ENCODE measurements around the gene TEX10. TPM values are rescaled to one million over a fixed set of nuclear protein-coding genes. Genes with fewer than 3 reads are reported as not detected.
A peak's percentile ranks its signal among the peaks of the same experiment; 100 is the strongest.

The TEX10 gene
- total RNA-seq, 1 experiment from 2014 or later, result 25.7 TPM

DNA sequence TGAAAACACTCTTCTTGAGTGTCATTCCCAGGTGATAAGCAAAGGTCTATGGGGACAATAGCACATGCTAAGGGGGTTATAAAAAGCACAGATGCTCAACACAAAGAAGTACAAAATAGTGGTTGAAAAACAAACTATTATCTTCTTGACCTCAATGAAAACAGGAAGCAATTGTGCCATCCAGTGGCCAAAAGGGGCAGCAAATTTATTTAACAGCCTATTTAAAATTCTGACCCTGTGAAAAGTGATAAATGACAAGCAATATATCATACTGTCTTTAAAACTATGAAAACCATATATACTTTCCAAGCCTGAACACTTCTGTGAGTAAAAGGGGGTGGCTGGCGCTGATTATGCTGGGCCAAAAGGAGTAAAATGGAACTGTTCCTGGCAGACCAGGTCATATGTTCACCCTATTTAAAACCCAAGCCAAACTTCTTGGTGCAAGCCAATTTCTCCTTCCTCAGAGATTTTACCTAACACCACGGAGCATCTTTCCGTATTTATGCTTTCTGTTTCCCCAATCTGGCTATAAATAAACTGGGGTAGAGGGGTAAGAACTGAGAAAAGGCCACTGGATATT is 29.7 kb downstream of the TEX10 start:
- H3K27ac ChIP-seq, result no peak overlapping the region
- H3K9me3 ChIP-seq (replicated peaks), result no peaks in the 10 kb centered on the region
- no peak overlapping the region for H3K4me3 ChIP-seq
- H3K4me1 ChIP-seq (replicated peaks), result no peaks in the 10 kb centered on the region
- peaks cover 47% of the 10 kb centered on the region for H3K36me3 ChIP-seq
- H3K27me3 ChIP-seq (replicated peaks), result no peaks in the 10 kb centered on the region
- peak; percentile 25 to 40 for DNase-seq (ENCODE audit: low read depth in 1 of 2, low spot score in 2 of 2)

DNA sequence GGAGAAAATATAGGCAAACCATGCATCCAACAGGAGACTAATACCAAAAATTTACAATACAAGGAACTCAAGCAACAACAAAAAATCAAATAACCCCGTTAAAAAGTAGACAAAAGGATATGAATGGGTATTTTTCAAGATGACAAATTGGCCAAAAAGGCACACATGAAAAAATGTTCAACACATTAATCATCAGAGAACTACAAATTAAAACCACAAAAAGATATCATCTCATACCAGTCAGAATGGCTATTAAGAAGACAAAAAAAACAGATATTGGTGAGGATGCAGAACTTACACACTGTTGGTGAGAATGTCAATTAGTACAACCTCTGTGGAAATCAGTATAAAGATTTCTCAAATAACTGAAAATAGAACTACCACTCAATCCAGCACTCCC is 35.0 kb downstream of the TEX10 start:
- peaks cover 46% of the 10 kb centered on the region for H3K36me3 ChIP-seq
- no peak for DNase-seq (ENCODE audit: low read depth in 1 of 2, low spot score in 2 of 2)
- no peaks in the 10 kb centered on the region for H3K9me3 ChIP-seq (replicated peaks)
- H3K4me3 ChIP-seq, result no peak overlapping the region
- H3K27me3 ChIP-seq (replicated peaks), result no peaks in the 10 kb centered on the region
- no peaks in the 10 kb centered on the region for H3K4me1 ChIP-seq (replicated peaks)
- no peak overlapping the region for H3K27ac ChIP-seq

DNA sequence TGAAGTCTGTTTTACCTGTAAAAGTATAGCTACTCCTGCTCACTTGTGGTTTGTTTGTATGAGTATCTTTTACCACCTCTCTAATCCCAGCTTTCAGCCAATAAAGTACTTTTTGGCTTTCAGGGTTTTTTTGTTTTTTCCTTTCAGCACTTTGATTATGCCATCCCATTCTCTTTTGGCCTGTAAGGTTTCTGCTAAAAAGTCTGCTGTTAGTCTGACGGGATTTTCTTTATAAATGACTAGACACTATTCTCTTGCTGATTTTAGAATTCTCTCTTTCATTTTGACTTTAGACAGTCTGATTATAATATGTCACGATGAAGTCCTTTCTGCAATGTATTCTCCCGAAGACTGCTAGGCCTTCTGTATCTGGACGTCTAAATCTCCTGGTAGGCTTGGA is 37.2 kb downstream of the TEX10 start:
- Histone ChIP-seq H3K9me3 (replicated peaks) (no peaks in the 10 kb centered on the region), H3K27me3 (replicated peaks) (no peaks in the 10 kb centered on the region), H3K4me1 (replicated peaks) (no peaks in the 10 kb centered on the region), H3K36me3 (peaks cover 45% of the 10 kb centered on the region), H3K27ac (no peak overlapping the region), H3K4me3 (no peak overlapping the region)
- DNase-seq (ENCODE audit: low read depth in 1 of 2, low spot score in 2 of 2), result no peak

DNA sequence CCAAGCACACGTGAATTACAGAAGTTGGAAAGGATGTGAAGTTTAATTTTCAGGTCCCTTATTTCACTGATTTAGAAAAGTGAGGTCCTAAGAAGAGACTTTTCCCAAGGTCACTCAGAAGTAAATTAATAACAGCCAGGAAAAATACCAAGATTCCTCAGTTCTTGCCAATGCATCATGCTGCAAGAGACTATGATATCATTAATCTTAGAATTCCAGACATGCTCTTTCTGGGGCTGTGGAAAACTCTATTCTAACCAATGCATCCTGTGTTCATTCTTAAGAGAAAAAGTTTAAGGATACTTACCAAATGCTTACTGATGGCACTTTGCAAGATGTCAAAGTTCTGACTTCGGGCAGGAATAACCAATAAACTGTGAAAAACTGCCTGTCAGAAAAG is 42.8 kb downstream of the TEX10 start:
- H3K27ac ChIP-seq, result no peak overlapping the region
- DNase-seq (ENCODE audit: low read depth in 1 of 2, low spot score in 2 of 2), result no peak

DNA sequence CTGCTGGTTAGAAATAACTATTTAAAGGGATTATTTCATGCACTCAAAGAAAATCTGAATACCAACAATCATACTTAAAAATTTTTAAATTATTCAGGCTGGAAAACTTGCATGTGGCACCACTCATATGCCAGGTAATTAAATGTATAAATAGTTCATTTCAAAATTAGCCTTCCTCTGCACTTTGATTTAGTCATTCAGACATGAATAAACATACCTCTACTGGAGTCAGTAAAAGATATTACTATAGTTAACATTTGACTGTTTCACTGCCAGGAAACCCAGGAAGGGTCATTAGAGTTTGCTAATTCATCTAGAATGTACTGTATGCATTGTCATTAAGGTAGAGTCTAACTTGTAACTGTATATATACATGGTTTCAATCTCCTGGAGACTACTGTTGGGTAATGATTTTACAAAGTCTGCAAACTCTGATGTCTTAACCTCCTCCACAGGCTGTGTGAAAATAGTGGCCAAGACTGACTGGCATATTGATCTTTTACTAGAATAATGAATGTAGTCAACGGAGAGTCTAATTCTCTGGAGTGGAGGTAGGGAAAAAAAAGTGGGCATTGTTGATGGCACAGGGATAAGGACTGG is 43.7 kb downstream of the TEX10 start:
- no peak overlapping the region for H3K27ac ChIP-seq
- DNase-seq (ENCODE audit: low read depth in 1 of 2, low spot score in 2 of 2), result no peak

More for the DNA sequence above, 42.8 kb downstream of the TEX10 start:
- Histone ChIP-seq H3K9me3 (replicated peaks) (no peaks in the 10 kb centered on the region), H3K4me1 (replicated peaks) (peaks cover 2% of the 10 kb centered on the region), H3K36me3 (peaks cover 52% of the 10 kb centered on the region), H3K27me3 (replicated peaks) (no peaks in the 10 kb centered on the region), H3K4me3 (no peak overlapping the region)

DNA sequence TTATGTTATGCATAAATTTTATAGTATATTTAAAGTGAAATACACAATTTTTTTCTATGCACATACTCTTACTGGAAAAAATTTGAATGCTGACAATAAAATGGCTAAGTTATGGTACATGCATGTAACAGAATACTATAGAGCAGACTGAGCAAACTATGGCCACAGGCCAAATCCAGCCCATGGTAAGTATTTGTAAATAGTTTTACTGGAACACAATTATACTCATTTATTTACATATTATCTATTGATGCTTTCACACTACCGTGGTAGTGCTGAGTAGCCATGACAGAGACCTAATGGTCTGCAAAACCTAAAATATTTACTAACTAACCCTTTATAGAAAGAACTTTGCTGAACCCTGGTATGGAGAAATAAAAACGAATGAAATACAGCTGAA is 45.7 kb downstream of the TEX10 start:
- no peak overlapping the region for H3K4me3 ChIP-seq

More for the DNA sequence above, 43.7 kb downstream of the TEX10 start:
- no peak overlapping the region for H3K4me3 ChIP-seq
- no peaks in the 10 kb centered on the region for H3K9me3 ChIP-seq (replicated peaks)
- peaks cover 11% of the 10 kb centered on the region for H3K4me1 ChIP-seq (replicated peaks)
- no peaks in the 10 kb centered on the region for H3K27me3 ChIP-seq (replicated peaks)
- H3K36me3 ChIP-seq, result peaks cover 51% of the 10 kb centered on the region

DNA sequence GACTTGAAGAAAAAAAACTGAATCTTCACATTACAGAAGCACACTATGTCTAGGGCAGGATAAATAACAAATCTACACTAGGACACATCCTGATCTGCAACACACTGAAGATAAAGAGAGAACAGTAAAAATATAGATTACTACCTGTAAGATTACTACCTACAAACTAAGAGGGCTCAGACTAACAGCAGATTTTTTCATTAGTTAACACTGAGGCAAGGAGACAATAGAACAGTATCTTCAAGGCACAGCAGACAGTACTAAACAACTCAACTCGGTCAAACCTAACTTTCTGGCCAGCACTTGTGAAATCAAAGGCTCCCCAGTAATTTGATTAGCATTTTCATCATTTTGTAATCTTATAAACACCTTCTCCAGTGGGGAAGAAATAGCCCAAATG is 46.5 kb downstream of the TEX10 start:
- Histone ChIP-seq H3K4me1 (replicated peaks) (peaks cover 25% of the 10 kb centered on the region), H3K27ac (no peak overlapping the region), H3K9me3 (replicated peaks) (no peaks in the 10 kb centered on the region), H3K27me3 (replicated peaks) (no peaks in the 10 kb centered on the region), H3K36me3 (peaks cover 67% of the 10 kb centered on the region), H3K4me3 (no peak overlapping the region)
- no peak for DNase-seq (ENCODE audit: low read depth in 1 of 2, low spot score in 2 of 2)

More for the DNA sequence above, 45.7 kb downstream of the TEX10 start:
- no peaks in the 10 kb centered on the region for H3K27me3 ChIP-seq (replicated peaks)
- no peaks in the 10 kb centered on the region for H3K9me3 ChIP-seq (replicated peaks)
- peaks cover 62% of the 10 kb centered on the region for H3K36me3 ChIP-seq
- DNase-seq (ENCODE audit: low read depth in 1 of 2, low spot score in 2 of 2), result no peak
- peaks cover 25% of the 10 kb centered on the region for H3K4me1 ChIP-seq (replicated peaks)
- no peak overlapping the region for H3K27ac ChIP-seq

DNA sequence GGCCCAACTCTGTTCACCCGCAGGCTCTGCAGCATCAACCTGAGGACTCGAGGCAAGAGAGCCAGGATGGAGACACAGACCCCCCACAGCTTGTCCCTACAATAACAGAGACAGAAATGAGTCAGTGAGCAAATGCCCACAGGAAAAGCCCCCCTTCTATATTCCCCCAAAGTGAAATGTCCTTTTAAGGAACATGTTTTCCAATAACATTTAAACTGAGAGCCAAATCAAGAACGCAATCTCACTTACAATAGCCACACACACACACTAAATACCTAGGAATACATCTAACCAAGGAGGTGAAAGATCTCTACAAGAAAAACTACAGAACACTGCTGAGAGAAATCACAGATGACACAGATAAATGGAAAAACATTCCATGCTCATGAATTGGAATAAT is 49.0 kb downstream of the TEX10 start:
- DNase-seq (ENCODE audit: low read depth in 1 of 2, low spot score in 2 of 2), result peak; percentile 48 to 54
- Histone ChIP-seq H3K36me3 (peaks cover 69% of the 10 kb centered on the region), H3K4me3 (no peak overlapping the region), H3K27ac (peak overlapping the region; percentile 5; the same call in 1 of the 2 replicates), H3K27me3 (replicated peaks) (no peaks in the 10 kb centered on the region), H3K9me3 (replicated peaks) (no peaks in the 10 kb centered on the region), H3K4me1 (replicated peaks) (peaks cover 29% of the 10 kb centered on the region)

DNA sequence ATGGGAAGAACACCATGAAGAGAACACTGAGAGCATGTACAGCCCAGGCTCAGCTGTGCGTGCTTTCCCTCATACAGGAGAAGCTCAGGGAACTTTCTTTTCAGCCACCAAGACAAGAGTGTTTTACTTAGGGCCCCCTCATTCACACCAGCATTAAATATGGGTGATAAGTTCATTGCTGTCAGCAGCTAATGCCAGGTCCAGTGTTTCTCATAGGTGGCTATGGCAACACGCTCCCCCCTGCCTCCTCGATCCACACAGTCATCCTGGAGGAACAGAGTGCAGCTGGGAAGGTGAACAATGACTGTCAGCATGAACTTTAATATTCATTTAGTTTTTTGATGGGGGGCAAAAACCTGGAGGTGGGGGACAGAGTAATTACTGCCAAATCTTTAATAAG is 54.4 kb downstream of the TEX10 start:
- Histone ChIP-seq H3K27me3 (replicated peaks) (no peaks in the 10 kb centered on the region), H3K4me3 (no peak overlapping the region), H3K4me1 (replicated peaks) (peaks cover 10% of the 10 kb centered on the region), H3K27ac (no peak overlapping the region), H3K9me3 (replicated peaks) (no peaks in the 10 kb centered on the region), H3K36me3 (peaks cover 72% of the 10 kb centered on the region)
- no peak for DNase-seq (ENCODE audit: low read depth in 1 of 2, low spot score in 2 of 2)

DNA sequence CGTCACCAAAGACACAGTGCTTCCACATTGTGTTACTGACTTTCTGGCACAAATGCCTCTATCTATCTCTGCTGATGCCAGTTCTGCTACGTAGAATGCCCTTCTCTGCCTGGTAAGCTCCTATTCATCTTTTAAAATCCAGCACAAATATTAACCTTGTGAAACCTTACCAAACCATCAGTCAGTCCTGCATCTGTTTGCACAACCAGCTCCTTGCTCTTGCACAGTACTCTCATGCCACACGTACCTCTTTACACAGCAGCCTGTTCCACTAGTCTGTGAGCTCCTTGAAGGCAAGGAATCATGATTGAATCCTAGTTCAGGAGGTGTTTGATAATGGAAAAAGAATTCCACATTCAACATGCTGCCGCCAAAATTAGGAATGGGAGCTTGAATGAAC is 56.3 kb downstream of the TEX10 start:
- no peak for DNase-seq (ENCODE audit: low read depth in 1 of 2, low spot score in 2 of 2)
- Histone ChIP-seq H3K4me1 (replicated peaks) (peaks cover 4% of the 10 kb centered on the region; the same call in 1 of the 2 replicates), H3K4me3 (no peak overlapping the region), H3K27me3 (replicated peaks) (no peaks in the 10 kb centered on the region), H3K27ac (no peak overlapping the region), H3K9me3 (replicated peaks) (no peaks in the 10 kb centered on the region), H3K36me3 (peaks cover 54% of the 10 kb centered on the region)

DNA sequence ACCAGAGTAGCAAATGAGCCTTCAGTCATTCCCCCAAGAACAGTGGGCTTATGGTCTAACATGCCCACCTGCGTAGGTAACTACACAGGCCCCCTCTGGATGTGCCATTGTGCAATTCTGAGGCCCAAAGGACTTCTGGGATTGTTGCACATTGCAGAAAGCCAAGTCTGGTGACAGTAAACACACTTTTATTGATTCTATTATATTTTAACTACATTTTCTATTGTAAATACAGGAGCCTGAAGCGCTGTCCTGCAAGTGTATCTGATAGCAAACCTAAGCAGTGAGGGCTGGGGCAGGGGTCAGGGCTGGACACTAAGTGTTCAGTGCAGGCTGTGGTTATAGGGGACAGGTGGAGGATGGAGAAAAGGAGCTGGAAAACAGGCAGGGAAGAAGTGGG is 57.5 kb downstream of the TEX10 start:
- DNase-seq (ENCODE audit: low read depth in 1 of 2, low spot score in 2 of 2), result no peak
- H3K27me3 ChIP-seq (replicated peaks), result no peaks in the 10 kb centered on the region
- no peak overlapping the region for H3K27ac ChIP-seq
- no peak overlapping the region for H3K4me3 ChIP-seq
- H3K4me1 ChIP-seq (replicated peaks), result peaks cover 4% of the 10 kb centered on the region; the same call in 1 of the 2 replicates
- no peaks in the 10 kb centered on the region for H3K9me3 ChIP-seq (replicated peaks)
- H3K36me3 ChIP-seq, result peaks cover 47% of the 10 kb centered on the region

DNA sequence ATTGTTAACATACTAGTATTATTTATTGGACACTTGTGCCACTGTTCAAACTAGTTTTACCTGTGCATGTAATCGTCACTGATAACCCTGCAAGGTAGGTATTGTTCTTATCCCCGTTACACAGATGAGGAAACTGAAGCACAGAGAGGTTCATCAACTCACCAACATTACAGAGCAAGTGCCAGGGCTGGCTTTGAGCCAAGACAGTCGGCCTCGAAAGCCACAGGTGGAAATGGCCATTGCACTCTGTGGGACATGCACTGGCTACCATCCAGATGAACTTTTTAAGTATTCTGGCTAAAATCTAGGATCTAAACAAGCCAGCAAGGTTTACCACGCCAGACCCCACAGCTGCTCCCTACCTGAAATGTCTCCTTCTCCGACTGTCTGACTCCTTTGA is 57.9 kb downstream of the TEX10 start:
- Histone ChIP-seq H3K4me1 (replicated peaks) (peaks cover 4% of the 10 kb centered on the region; the same call in 1 of the 2 replicates), H3K27me3 (replicated peaks) (no peaks in the 10 kb centered on the region), H3K36me3 (peaks cover 45% of the 10 kb centered on the region), H3K9me3 (replicated peaks) (no peaks in the 10 kb centered on the region), H3K27ac (no peak overlapping the region), H3K4me3 (no peak overlapping the region)
- DNase-seq (ENCODE audit: low read depth in 1 of 2, low spot score in 2 of 2), result no peak

DNA sequence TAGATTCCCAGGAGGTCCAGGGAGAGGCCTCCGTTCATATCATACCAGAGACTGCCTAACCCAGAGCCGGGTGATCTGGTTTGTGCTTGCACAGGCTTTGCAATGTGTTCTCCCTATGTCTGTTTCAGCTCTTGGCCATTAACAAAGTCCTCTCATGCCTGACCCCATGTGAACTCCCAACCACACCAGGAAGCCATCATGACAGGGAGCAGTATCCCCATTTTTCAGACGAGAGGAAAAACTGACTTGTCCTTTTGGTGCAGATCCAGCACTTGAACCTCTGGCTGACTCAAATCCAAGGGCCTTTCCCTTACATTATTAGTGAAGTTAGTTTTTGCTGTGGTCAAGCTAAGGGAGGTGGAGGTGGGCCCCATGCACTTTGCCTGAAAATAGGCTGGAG is 58.4 kb downstream of the TEX10 start:
- DNase-seq (ENCODE audit: low read depth in 1 of 2, low spot score in 2 of 2), result no peak
- no peak overlapping the region for H3K27ac ChIP-seq
- H3K4me1 ChIP-seq (replicated peaks), result peaks cover 4% of the 10 kb centered on the region; the same call in 1 of the 2 replicates
- no peaks in the 10 kb centered on the region for H3K9me3 ChIP-seq (replicated peaks)
- peaks cover 42% of the 10 kb centered on the region for H3K36me3 ChIP-seq
- H3K27me3 ChIP-seq (replicated peaks), result no peaks in the 10 kb centered on the region
- H3K4me3 ChIP-seq, result no peak overlapping the region

DNA sequence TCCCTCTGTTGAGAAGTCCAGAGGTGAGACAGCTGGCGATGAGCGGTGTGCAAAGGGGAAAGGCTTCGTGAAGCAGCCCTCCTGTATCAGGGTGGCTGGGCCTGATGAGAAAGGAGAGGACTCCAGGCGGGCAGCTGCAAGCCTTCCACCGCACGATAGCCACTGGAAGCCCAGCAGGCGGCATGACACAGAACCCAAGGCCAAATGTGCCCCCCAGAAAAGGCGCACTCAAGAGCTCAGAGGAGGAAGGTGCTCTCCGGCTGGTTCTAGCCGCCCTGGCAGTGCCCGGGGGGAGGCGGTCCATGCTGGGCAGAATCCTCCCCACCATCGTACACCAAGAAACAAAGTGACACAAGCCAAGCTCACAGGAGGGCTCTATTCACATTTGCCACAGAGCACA is 60.3 kb downstream of the TEX10 start:
- H3K4me1 ChIP-seq (replicated peaks), result no peaks in the 10 kb centered on the region
- no peak overlapping the region for H3K4me3 ChIP-seq
- no peak for DNase-seq (ENCODE audit: low read depth in 1 of 2, low spot score in 2 of 2)
- H3K36me3 ChIP-seq, result peaks cover 23% of the 10 kb centered on the region
- no peak overlapping the region for H3K27ac ChIP-seq
- H3K9me3 ChIP-seq (replicated peaks), result no peaks in the 10 kb centered on the region
- H3K27me3 ChIP-seq (replicated peaks), result no peaks in the 10 kb centered on the region

DNA sequence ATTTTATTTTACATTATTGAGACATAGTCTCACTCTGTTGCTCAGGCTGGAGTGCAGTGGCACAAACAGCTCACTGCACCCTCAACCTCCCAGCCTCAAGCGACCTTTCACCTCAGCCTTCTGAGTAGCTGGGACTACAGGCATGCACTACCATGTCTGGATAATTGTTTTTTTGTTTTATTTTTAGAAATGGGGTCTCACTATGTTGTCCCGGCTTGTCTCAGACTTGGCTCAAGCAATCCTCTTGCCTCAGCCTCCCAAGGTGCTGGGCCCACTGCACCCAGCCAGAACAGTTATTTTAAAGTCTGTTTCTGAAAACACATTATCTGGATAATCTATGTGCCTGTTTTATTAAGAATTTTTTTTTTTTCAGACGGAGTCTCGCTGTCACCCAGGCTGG is 62.0 kb downstream of the TEX10 start:
- no peak for DNase-seq (ENCODE audit: low read depth in 1 of 2, low spot score in 2 of 2)
- Histone ChIP-seq H3K36me3 (peaks cover 20% of the 10 kb centered on the region), H3K9me3 (replicated peaks) (no peaks in the 10 kb centered on the region)

More for the DNA sequence above, 62.0 kb downstream of the TEX10 start:
- H3K27ac ChIP-seq, result no peak overlapping the region
- no peaks in the 10 kb centered on the region for H3K27me3 ChIP-seq (replicated peaks)
- no peak overlapping the region for H3K4me3 ChIP-seq
- H3K4me1 ChIP-seq (replicated peaks), result no peaks in the 10 kb centered on the region

Measured in SJSA1 (cell line).